HG02981 (cell line): ENCODE measurements around the gene EIF5B.
"Not testable (repeated sequence)": the region's sequence is repeated elsewhere in the genome, so short reads cannot be mapped to it uniquely, and the experiment has no call there.

Experiments
- ATAC-seq: cut with Tn5 transposase; IDR thresholded peaks from one replicate; pipeline ENCODE4 v1.9.1; 2021; ENCODE audit warnings: mild to moderate bottlenecking, moderate library complexity; ENCODE audit not compliant: unreplicated experiment

Gene EIF5B, protein sequence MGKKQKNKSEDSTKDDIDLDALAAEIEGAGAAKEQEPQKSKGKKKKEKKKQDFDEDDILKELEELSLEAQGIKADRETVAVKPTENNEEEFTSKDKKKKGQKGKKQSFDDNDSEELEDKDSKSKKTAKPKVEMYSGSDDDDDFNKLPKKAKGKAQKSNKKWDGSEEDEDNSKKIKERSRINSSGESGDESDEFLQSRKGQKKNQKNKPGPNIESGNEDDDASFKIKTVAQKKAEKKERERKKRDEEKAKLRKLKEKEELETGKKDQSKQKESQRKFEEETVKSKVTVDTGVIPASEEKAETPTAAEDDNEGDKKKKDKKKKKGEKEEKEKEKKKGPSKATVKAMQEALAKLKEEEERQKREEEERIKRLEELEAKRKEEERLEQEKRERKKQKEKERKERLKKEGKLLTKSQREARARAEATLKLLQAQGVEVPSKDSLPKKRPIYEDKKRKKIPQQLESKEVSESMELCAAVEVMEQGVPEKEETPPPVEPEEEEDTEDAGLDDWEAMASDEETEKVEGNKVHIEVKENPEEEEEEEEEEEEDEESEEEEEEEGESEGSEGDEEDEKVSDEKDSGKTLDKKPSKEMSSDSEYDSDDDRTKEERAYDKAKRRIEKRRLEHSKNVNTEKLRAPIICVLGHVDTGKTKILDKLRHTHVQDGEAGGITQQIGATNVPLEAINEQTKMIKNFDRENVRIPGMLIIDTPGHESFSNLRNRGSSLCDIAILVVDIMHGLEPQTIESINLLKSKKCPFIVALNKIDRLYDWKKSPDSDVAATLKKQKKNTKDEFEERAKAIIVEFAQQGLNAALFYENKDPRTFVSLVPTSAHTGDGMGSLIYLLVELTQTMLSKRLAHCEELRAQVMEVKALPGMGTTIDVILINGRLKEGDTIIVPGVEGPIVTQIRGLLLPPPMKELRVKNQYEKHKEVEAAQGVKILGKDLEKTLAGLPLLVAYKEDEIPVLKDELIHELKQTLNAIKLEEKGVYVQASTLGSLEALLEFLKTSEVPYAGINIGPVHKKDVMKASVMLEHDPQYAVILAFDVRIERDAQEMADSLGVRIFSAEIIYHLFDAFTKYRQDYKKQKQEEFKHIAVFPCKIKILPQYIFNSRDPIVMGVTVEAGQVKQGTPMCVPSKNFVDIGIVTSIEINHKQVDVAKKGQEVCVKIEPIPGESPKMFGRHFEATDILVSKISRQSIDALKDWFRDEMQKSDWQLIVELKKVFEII

DNA sequence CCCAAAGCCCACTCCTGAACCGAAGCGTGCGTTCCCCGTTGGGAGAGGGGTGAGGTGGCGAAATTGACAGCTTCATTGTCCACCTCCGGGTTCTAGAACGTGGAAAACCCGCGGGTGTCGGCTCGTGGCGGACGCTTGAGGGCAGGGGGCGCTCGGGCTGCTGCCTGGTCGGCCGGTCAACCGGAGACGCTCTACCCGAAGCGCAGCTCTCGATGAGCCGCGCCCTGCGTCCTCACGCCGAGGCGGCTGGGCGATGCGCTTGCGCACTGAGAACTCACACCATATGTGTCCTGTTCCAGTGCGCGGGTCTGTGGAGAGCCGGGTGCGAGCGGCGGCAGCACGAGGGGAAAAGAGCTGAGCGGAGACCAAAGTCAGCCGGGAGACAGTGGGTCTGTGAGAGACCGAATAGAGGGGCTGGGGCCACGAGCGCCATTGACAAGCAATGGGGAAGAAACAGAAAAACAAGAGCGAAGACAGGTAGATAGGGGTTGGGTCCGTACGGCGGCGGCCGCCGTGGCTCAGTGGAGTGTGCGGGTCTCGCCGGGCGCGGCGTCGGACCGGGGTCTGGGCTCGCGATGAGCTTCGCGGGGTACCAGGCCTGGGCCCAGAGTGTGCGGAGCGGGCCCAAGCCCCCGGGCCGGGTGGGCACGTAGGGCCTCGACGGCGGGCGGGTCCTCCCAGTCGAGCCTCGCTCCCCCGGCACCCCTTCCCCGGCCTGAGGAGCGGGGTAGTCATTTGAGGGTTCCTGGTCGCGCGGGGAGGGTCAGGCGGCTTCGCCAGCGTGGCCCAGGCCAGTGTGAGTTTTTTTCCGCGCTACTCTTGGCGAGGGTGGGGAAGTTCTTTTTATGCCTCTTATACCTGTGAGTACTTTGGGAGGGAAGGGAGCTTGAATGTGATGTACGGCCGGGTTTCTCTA lies at the start of gene EIF5B:
EIF5B (plus strand) TSS at position 277 of the 916 bp plus-strand sequence; CDS start at position 443, 166 bp downstream.
- peak; percentile 55 for ATAC-seq

DNA sequence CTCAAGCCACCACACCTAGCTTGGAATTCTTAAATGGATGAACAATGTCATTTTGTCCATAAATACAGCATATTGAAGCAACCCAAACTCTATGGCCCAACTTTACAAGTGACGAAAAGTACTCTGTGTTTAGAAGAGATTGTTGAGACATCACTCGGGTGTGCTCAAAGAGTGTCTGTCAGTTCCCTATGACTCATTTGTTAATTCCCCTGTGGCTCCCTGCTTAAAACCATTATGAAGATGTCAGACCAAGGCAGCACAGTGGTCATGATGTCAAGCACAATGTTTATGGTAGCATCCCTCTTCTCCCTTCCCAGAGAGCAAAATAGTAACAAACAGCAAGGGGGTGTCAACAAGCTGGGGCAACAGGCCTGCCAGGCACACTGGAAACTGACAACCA lies 39.2 kb upstream of the EIF5B start:
- ATAC-seq, result no peak

DNA sequence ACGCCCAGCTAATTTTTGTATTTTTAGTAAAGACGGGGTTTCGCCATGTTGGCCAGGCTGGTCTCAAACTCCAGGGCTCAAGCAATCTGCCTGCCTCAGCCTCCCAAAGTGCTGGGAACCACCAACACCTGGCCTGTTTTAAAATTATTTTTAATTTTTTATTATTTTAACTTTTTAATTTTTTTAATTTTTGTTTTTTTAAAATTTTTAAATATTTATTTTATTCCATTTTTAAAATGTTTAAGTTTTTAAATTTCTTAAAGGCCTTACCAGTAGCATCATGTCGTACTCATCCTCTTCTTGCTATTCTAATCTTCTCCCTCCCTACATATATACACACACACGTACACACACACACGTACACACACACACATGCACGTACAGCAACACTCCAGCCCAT lies 37.6 kb upstream of the EIF5B start:
- ATAC-seq, result no peak

DNA sequence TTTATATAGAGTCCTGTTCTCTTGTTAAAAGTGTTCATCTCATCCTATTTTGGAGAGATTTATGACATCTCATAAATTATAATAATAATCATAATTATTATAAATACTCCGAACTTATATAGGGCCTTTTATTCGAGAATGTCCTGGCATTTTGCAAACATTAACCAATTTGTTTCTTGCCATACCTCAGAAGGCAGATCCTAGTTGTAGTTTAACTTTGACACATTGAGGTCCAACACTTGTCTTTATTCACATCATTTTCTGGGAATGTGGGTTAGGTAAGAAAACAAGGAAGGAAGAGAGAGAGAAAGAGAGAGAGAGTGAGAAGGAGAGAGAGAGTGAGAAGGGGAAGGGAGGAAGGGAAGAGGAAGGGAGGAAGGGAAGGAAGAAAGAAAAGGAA lies 36.1 kb upstream of the EIF5B start, which contains the start of gene LYG1:
LYG1 (minus strand) TSS at position 101 of the 400 bp plus-strand sequence. CDS start 5,527 bp downstream, outside the sequence.
- not testable (repeated sequence) for ATAC-seq

DNA sequence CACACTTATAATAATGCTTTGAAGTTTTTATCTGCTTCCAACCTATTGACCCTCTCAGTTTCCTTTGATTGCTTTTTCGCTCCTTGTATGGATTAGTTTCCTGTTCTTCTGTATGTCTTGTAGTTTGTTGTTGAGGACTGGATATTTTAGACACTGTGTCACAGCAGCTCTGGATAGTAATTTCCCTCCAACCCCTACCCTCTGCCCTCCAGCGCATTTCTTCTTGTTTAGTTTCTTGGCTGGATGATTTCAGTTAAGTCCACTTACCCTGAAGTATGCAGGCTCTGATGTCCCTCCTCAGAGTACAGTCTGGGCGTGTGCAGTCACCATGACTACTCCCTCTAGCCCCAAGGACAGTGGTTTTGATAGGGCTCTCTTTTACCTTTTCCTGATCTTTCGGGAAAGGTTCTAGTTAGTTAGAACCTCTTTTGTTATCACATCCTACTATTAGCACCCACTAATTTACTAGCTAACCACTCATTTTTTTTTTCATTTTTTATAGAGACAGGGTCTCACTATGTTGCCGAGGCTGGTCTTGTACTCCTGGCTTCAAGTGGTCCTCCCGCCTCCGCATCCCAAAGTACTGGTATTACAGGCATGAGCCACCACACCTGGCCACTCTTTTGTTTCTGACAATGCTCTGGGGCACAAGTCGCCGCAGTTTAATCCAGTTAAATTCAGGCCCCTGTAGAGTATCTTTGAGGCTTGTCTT lies 19.9 kb upstream of the EIF5B start:
- ATAC-seq, result no peak

DNA sequence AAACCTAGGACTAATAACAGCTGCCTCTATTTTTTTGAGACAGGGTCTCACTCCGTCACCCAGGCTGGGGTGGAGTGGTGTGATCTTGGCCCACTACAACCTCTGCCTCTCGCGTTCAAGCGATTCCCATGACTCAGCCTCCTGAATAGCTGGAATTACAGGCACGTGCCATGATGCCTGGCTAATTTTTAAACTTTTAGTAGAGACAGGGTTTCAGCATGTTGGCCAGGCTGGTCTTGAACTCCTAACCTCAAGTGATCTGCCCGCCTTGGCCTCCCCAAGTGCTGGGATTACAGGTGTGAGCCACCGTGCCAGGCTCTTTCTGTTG lies 19.4 kb upstream of the EIF5B start:
- not testable (repeated sequence) for ATAC-seq

DNA sequence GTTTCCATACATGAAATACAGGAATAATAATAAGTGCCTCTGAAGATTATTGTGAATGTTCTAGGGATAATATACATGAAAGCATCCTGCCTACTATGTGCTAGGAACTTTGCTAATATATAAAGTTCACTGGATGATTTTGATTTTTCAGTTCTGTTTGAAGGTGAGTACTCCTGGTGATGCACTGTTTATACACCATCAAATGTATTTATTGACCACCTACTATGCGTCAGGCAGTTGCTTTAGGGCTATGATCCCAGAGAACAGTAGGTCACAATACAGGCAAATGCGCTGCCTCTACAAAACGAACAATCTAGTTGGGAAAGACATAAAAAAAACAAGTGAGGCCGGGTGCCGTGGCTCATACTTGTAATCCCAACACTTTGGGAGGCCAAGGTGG lies 11.8 kb upstream of the EIF5B start:
- no peak for ATAC-seq

DNA sequence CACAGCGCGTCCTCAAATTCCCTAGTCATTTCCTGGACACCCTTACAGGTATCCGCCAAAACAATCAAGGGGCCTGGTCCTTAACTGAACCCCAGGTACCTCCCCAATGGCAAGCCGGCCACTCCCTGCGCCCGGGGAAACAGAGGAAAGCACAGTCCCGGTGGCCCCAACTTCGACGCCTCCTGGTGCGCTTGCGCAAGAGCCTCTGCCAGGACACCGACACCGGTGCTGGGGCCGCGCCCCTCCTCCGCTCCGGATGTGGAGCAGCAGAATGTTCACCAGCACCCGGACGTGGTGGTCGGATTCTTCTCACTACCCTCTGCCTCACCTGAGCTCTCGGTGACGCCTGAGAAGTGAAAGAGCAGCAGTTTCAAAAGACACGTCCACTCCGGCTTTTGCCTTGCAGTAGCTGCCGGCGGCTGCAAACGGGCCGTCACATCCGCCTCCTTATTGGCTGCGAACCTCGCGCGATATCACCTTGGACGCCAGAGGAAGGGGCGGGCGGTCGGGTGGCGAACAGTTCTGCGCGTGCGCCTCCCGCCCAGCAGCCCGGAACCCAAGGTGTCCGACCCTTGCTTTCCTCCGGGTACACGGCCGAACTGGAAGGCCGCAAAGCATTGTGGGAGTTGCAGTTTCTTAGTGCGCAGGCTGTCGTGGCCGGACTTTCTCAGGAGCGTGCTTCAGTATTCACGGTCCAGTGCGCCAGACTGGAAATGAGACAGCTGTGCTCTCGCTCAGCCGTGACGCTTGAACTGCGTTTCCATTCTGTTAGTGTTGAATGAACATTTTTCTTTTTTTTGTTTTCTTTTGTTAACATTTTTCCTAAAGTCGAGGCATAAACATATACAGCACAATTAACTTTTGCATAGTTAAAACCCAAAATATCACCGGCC lies 1.0 kb upstream of the EIF5B start, which contains the start of gene TXNDC9:
TXNDC9 (minus strand) TSS at position 423 of the 893 bp plus-strand sequence. CDS start 3,123 bp downstream, outside the sequence.
- ATAC-seq, result peak; percentile 62

DNA sequence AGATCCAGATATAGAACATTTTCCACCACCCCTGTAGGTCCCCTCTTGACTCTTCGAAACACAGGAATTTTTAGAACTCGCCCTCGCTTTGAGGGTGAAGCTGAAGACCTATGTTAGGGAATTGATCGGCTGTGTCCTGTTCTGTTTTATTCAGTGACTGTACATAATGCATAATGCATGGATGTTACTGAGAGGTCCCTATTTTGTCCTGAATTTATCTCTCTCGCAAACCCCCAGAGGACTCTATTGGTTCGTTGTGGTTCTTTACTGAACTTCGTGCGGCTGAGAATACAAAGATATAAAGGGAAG lies 431 bp upstream of the EIF5B start:
- ATAC-seq, result peak; percentile 1

DNA sequence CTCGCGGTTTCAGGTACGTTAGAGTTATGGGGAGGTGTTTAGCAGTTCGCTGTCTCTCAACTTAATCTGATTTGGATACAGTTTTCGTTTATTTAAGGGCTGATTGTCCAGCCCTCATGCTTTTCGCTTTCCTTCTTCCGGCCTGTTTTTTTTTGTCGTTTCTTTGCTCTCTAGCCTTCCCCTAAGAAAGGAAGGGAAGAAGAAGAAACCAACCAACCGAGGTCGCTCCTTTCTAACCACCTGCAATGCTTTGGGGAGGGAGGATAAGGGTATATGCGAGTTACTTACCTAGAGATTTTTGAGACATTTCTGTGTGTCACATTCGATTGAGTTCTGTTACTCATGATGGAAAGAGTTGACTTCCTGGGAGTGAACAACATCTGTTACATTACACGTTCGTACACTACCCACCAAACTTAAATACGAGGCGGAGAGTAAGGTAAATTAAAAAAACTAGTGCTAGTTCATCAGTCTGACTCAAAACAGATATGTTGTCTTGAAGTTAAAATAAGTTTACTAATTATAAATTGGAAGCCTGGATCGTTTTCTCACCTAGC lies 918 bp downstream of the EIF5B start:
- no peak for ATAC-seq

DNA sequence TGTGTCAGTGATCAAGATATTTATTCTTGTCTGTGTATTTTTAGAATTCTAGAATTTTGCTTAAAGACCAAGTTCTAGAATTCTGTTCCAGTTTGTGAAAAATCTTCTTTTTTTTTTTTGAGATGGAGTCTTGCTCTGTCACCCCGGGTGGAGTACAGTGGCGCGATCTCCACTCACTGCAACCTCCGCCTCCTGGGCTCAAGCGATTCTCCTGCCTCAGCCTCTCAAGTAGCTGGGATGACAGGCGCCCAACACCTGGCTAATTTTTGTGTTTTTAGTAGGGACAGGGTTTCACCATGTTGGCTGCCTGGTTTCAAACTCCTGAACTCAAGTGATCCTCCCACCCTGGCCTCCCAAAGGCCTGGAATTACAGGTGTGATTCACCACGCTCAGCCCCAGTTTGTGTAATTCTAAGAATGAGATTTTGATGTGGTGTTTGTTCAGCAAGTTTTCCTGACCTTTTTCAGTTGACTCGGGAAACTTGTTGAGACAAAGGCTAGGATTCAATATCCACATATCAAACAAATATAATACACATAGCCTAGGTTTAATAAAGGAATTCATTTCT lies 3.6 kb downstream of the EIF5B start:
- no peak for ATAC-seq

DNA sequence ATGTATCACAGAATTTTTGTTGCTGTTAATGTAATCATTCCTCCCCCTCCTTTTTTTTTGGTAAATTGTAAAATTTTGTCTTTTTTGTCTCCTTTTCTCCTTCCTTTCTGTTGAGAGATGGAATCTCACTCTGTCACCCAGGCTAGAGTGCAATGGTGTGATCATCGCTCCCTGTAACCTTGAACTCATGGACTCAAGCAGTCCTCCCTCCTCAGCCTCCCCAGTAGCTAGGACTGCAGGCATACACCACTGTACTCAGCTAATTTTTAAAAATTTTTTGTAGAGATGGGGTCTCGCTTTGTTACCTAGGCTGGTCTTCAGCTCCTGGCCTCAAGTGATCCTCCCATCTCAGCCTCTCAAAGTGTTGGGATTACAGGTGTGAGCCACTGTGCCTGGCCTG lies 5.3 kb downstream of the EIF5B start:
- ATAC-seq, result no peak

DNA sequence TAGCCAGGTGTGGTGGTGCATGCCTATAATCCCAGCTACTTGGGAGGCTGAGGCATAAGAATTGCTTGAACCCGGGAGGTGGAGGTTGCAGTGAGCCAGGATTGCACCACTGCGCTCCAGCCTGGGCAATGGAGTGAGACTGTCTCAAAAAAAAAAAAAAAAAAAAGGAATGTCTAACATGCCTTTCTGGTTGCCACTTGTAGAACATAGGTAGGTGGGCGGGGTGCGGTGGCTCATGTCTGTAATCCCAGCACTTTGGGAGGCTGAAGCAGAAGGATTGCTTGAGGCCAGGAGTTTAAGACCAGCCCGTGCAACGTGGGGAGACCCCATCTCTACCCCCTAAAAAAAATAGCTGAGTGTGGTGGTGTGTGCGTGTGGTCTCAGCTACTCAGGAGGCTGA lies 8.3 kb downstream of the EIF5B start:
- not testable (repeated sequence) for ATAC-seq

DNA sequence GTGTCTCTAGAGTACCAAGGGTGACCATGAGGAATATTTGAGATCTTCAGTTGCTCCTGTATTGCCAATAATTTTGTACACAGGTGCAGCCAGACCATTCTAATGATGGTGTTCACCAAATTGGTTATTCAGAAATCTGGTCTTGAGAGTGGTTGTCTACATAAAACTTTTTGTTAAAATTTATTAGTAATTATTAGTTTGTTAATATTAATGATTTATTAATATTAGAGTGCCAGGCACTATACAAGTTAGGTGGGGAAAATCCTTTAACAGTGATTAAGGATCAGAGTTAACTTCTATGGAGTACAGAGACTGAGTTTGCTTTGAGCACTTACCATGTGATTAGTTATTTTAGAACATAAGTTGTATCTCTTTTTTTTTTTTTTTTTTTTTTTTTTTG lies 9.0 kb downstream of the EIF5B start:
- ATAC-seq, result no peak

DNA sequence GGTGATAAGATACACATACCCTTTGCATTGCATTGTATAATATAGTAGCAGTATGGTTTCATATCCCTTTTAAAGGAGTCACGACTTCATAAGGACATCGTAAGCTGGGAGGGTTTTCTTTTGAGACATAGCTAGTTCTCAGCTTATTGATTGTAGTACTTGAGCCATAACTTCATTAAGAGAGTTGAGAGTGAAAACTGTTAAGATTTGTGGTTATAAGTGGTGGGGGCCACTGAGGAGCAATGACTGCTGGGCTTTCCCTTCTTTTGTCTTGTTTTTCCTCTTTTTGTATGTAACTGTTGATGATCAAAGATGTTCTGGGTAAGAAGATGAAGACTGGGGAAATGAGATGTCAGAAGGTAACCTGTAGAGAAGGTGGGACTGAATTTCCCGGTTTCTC lies 11.0 kb downstream of the EIF5B start:
- ATAC-seq, result no peak

DNA sequence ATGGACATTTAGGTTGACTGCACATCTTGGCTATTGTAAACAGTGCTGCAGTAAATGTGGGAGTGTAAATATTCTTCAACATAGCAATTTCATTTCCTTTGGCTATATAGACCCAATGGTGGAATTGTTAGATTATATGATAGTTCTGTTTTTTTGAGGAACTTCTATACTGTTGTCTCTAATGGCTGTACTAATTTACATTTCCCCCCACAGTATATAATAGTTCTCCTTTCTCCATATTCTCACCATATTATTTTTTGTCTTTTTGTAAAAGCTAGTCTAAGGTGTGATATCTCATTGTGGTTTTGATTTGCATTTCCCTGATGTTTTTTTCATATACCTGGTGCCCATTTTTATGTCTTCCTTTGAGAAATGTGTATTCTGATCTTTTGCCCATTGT lies 13.0 kb downstream of the EIF5B start:
- ATAC-seq, result no peak

DNA sequence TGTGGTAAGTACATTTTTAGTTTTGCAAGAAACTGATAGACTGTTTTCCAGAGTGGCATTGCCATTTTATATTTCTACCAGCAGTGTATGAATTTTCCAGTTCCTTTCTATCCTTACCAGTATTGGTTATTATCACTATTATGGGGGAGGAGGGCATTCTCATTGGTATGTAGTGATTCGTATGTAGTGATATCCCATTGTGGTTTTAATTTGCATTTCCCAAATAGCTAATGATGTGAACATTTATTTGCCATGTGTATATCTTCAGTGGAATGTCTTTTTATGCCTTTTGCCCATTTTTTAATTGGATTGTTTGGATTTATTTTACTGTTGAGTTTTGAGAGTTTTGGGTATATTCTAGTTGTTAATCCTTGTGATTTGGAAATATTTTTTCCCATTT lies 16.9 kb downstream of the EIF5B start:
- ATAC-seq, result no peak

DNA sequence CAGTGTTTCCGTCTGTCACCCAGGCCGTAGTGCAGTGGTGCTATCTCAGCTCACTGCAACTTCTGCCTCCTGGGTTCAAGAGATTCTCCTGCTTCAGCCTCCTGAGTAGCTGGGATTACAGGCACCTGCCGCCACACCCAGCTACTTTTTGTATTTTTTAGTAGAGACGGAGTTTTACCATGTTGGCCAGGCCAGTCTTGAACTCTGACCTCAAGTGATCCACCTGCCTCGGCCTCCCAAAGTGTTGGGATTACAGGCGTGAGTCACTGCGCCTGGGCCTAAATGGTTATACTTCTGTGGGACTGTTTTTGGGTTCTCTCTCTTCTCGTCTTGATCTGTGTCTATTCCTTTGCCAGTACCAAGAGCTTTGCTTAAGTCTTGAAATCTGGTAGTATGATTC lies 17.6 kb downstream of the EIF5B start:
- not testable (repeated sequence) for ATAC-seq
